ENCODE results near the gene RASGRP2.

Gene RASGRP2

GRCh38 chr11:64770120-64770519 is 26.2 kb upstream of the RASGRP2 start:
- no peak for DNase-seq

GRCh38 chr11:64769283-64769682 is 25.3 kb upstream of the RASGRP2 start:
- no peak for DNase-seq

- DNase-seq: no peak
Measured at GRCh38 chr11:64768300-64768694, 24.4 kb upstream of the RASGRP2 start.

- peak; percentile 66 for DNase-seq
Measured at GRCh38 chr11:64767344-64768299, 23.7 kb upstream of the RASGRP2 start.

DNA sequence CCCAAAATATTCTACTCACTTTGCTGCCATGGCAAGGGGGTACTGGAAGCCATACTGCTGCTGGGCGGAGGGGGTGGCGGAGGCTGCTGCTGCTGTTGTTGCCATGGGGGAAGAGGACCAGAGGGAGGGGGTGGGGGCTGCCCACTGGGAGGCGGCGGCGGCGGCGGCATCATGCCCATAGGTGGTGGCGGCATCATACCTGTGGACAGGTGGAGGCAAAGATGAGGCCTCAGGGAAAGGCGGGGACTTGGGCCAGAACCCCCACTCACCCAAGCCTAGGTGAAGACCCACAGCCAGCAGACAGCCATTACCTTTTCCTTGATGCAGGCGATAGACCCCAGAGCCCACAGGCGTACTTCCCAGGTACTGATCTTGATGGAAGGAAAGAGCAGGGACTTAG is 22.9 kb upstream of the RASGRP2 start:
- DNase-seq: no peak

GRCh38 chr11:64765851-64766665 is 22.1 kb upstream of the RASGRP2 start:
- no peak for DNase-seq

- no peak for DNase-seq
Measured at GRCh38 chr11:64765291-64765850, 21.4 kb upstream of the RASGRP2 start.

DNA sequence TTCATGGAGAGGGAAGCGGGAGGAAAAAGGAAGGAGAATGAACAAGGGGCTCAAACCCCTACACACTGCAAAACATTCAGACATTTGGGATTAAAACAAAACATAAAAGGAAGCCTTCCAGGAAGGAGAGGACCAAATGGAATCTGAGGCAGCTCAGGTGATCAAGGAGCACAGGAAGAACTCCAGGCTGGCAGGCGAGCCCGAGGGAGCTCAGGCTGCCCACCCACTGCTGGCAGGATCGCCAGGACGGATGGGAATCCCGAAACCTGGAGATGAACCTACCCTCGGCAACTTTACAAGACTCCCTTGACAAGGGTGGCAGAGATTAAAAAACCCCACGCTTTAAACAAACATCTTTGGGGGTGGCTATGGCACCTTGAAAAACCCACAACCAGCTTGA is 20.8 kb upstream of the RASGRP2 start:
- no peak for DNase-seq

DNA sequence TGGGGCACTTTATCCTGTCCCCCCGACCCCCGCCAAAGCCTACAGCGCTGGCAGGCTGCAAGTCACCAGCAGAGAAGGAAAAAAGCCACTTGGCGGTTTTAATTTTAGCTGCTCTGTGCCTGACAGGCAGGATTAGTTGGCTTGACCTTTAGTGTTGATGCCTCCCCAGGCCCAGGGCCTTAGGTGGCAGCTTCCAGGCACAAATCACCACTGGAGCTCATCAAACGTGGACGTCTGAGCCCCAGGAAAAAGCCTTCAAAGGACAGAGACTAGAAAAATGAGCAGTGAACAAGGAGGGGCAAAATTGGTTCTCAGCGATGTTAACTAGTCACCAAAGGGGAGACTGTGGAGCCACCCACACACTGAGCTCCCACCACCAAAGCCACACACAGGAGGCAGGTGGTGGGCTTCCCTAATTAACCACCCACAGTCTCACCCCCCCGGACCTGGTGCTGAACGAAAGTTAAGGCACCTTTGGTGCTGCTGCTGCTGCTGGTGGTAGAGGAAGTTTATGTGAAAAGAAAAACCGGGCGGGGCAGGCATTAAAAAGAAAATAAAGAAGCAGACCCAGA is 20.2 kb upstream of the RASGRP2 start:
- peak; percentile 34 for DNase-seq

DNA sequence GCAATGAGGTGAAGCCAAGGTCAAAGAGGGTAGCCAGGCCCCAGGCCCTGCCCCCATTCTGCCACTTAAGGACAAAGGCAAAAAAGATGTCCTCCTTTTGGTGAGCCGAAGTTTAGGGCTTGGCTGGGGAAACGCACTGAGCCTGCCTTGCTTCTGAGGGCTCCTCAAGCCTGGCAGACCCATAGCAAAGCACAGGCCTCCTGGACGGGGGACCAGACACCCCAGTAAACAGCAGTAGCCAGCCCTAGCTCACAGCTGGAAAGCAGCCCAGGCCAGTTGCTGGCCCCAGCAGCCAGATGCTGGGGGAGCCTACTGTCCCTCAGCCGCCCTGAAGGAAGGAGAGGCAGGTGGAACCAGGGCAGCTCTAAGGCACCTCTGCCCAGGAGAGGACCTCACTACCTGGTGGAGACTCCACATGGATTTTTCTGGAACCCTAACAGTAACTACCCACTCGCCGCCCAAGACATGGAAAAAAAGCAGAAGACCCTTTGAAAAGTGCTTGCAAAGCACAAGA is 19.6 kb upstream of the RASGRP2 start:
- DNase-seq: no peak

- DNase-seq: peak; percentile 94
Measured at GRCh38 chr11:64762674-64763525, 19.0 kb upstream of the RASGRP2 start.

GRCh38 chr11:64762277-64762673 is 18.3 kb upstream of the RASGRP2 start:
- DNase-seq: peak; percentile 46

- no peak for DNase-seq
Measured at GRCh38 chr11:64760759-64761420, 16.9 kb upstream of the RASGRP2 start.

DNA sequence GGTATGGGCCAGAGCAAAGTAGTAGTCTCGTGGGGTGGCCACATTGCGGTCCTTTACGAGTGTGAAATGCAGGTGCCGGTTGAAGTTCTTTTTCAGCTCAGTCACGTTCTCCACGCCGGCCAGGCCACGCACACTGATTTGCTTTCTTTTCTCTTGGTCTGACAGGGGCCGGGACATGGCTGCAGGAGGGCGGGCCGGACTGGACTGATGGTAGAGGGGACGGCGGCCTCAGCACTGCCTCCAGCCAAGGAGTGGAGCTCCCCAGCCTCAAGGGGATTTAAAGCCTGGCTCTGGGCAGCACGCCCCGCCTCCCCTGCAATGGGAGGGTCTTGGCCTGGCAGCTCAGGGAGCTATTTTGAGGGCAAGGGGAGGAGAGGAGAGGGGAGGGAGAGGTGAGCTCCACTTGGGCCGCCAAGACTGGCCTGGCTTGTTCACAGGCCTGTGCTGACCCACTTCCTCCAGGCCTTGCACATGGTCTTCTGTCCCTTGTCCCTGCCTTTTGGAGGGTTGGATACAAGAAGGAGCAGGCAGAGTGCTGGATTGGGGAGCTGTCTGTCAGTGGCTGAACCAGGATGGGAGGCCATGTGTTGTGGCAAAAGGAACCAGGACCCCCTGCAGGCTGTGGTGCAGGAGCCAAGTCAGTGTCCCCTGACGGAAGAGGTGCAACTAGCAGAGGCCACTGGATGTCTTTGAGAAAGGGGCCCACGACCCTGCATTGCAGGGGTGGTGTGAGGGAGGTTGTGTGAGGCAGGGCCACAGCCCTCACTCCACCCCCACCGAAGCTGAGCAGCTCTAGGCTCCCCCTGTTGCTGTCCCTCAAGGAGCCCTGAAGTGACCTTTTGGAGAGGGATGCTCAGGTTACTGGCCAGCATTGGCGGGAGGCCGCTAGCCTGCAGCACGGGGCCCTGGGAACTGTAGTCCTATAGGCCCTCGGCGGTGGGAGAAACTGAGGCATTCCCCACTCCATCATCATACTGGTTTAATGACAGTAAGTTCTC is 16.1 kb upstream of the RASGRP2 start, which contains the start of gene PYGM:
Gene PYGM, minus strand, starts transcription at position 253 of the 998 bp plus-strand sequence. Its CDS starts 76 bp downstream, at position 177.
- no peak for DNase-seq

DNA sequence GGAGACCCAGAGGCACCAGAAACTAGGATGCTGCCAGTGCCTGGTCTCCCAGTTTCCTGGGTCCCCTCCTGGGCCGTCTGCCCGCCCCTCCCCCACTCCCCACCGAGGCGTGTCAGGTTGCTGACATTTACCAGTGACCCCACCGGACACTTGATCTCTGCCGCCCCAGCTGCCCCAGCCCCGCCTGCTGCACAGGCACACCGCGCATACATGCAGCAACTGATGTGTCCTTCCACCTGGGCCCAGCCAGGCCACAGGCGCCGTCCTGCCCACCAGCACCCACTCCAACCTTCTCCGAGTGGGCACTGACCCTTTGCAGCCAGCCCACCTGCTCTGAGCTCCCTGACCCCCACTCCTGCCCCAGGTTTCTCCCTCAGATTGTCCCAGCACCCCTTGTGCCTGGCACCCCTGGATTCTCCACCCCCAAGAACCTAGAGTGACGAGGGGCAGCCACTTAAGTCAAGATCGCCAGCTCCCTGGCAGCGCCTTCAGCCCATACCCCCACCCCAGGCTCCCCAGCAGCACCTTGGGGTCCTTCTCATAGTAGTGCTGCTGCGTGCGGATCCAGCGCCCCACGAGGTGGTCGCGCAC is 15.3 kb upstream of the RASGRP2 start:
- no peak for DNase-seq

DNA sequence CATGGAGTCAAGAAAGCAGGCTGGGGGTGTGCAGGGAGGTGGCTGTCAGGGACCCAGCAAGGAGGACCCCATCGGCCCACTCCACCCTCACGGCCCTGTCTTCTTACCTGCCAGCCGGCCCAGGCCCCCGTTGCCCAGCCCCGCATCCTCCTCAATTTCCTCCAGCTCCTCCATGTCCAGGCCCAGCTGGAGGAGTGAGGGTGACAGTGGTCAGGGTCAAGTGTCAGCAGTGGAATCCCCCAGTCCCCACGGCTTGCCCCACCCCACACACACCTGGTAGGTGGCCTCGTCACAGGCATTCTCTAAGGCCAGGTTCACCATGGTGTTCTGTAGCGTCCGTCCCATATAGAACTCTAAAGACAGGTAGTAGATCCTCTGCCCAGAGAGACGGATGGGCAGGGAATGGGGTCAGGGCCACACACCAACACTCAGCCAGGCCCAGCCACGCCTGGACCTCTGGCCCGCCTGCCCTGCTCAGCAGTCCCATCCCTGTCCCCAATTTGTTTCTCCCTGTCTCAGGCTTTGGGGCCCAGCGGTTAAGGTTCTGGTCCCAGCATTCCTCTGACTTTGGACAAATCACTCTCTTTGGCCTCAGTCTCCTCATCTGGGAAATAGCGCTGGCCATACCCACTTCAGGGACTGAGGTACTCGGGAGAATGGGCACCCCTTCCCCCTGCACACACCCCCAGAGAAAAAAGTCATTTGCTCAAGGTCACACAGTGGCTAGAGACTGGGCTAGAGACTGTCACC is 14.6 kb upstream of the RASGRP2 start:
- DNase-seq: no peak

GRCh38 chr11:64757549-64758329 is 13.8 kb upstream of the RASGRP2 start:
- no peak for DNase-seq
